HG02852 (cell line): ENCODE measurements around the gene CAMTA1.

Source experiments
- ATAC-seq: cut with Tn5 transposase; IDR thresholded peaks from one replicate; pipeline ENCODE4 v1.9.1; 2021; ENCODE audit warnings: mild to moderate bottlenecking, moderate library complexity; ENCODE audit not compliant: unreplicated experiment

CAMTA1 gene

DNA sequence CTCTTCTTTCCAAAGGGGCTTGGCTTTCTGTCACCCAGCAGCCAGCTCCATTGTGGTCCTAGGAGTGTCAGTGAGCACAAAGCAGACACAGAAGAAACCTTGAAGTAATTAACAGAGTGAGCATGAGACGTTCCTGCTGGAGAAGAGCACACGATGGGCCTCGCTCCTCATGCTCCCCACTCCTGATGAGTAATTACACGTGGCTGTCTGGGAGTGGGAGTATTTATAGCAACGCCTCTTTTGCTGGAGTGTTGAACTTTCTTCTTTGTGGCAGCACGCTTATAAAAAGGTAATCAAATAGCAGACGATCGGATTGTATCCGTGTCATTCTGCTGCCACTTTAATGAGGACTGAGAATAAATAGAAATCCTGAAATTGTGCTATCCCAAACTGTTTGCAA is 185.8 kb downstream of the CAMTA1 start:
- no peak for ATAC-seq

DNA sequence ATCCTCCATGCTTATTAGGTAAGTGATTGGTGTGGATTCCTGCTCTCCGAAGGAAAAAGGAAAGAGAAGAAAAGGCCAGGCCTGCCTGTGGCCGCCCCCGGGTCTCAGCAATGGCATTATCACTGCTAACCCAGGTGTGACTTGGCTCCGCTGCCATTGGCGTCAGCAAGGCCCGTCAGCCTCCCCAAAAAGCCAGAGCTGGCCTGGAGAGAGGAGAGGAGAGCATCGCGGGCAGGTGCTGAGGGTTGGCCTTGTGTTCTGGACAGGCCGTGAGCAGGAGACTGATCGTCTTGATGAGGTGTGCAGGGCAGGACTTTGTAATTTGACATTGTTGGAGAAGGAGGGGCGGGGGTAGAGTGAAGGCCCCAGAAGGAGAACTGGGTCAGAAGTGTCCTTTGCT is 186.4 kb downstream of the CAMTA1 start:
- no peak for ATAC-seq

DNA sequence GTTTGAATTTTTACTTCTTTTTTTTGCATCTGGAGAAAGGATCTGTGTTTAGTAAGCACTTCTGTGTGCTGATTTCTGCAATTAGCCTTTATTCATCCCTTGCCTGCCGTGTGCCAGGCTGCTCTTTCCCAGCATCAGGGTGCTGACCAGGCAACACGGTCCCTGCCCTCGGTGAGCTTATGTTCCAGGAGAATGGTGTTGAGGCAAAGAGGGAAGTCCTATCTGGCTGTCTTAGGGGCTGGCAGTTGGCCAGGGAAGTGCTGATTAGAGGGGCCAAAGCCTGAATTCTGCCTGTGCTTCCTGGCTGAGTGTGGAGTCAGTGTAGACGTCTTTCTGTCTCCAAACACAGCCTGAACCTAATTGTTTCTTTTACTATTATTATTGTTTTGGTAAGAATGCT is 187.1 kb downstream of the CAMTA1 start:
- no peak for ATAC-seq

DNA sequence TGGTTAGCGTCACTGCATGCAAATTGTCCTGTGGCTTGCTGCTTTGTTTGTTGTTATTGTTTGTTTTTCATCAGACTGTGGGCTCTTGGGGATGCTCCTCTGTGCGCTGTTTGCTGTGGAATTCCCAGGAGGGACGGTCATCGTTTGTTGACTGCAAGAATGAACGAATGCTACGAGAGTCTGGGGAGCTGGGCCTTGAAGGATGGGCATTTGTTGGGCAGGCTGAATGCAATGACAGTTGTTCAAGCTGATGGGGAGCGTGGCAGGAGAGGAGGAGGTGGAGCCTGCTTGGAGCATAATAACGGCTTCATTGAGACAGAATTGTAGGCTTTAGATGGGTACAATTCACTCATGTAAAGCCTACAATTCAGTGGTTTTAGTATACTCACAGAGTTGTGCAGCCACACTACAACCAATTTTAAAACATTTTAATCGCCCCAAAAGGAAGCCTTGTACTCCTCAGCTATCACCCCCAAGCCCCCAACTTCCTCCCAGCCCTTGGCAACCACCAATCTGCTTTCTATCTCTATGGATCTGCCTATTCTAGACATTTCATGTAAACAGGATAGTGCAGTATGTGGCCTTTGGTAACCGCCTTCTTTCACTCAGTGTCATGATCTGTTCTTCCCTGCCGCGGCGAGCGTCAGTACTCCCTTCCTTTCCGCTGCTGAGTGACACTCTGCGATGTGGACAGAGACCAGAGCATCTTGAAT is 190.2 kb downstream of the CAMTA1 start:
- ATAC-seq, result no peak

- ATAC-seq, result no peak
These were observed 190.8 kb downstream of the CAMTA1 start for GRCh38 chr1:6976044-6976375.

DNA sequence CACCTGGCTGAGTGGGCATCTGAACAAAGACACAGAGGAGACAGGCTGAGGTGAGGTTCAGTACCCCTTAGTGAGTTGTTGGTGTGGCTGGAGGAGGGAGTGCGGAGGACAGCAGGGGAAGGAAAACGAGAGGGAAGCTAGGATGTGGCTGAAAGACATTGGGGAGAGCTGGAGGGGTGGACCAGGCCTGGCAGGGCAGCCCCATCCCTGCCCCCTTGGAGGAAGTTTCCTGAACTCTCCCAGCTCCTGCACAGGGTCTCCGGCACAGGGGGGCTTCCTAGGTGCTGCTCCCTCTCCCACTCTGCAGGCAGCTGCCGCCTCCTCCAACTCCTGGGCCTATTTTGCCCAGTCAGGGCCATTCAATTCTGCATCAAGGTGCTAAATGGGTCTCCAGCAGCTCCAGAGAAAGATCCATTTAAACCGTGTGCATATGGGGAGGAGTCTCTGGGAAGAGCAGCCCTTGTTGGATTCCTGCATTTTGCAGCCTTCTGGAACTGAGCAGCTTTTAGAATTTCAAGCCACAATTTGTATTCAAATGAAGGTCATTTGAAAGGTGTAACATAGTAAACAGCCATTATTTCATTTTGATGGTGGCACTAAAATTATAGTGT is 193.9 kb downstream of the CAMTA1 start:
- ATAC-seq, result no peak

- no peak for ATAC-seq
These were observed 196.3 kb downstream of the CAMTA1 start for GRCh38 chr1:6981595-6981994.

DNA sequence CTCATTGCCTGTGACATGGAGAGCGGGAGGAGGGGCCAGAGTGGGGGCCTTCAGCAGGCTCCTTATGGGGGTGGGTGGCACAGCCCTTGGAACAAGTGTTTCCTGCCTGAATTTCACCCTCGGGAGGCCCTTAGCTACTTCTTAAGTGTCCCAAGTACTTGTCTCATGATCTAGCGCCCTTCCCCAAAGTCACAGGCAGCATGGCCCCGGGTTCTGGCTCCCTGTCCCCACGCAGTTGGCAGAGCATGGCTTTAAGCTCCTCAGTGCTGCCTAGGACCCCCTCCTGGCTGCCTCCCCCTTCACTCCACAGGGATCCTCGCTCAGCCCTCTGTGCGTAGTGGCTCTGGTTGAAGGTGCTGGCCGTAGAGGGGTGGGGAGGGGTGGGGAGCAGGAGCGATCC is 197.2 kb downstream of the CAMTA1 start:
- no peak for ATAC-seq

DNA sequence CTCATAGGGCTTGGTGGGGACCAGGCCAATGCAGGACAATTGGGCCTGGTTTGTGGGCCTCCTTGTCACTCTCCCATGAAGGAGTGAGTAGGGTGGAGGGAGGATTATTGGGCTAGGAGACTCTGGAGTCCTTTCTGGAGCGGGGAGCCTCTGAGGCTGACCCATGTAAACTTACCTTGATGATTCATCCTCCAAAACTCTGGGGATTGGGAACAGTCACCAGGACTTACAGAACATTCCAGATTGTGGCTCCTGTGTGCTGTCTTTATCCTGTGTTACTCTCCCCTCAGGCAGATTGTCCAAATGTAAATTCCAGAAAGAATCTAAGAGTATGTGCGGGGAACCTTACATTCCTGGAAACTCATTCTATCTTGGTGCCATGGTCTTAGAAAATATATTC is 197.6 kb downstream of the CAMTA1 start:
- no peak for ATAC-seq

- no peak for ATAC-seq
These were observed 199.3 kb downstream of the CAMTA1 start for GRCh38 chr1:6984536-6984935.

DNA sequence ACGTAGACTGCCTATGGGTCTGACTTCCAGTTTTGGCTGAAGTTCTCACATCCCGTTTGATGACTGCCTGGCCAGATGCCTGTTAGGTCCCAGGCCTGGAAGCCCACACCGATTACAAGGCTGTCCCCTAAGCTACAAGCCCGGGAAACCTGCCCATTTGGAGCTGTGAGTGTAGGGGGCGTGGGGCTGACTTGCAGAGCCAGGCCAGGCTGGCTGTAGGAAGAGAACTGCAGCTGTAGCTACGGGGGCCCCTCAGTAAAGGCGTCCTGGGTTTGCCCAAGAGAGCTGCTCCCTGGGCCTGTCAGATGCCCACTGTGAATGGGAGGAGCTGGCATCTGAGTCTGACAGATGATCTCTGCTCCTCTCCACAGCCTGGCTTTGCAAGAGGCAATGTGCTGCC is 199.7 kb downstream of the CAMTA1 start:
- no peak for ATAC-seq

- ATAC-seq, result no peak
These were observed 200.5 kb downstream of the CAMTA1 start for GRCh38 chr1:6985549-6986276.

DNA sequence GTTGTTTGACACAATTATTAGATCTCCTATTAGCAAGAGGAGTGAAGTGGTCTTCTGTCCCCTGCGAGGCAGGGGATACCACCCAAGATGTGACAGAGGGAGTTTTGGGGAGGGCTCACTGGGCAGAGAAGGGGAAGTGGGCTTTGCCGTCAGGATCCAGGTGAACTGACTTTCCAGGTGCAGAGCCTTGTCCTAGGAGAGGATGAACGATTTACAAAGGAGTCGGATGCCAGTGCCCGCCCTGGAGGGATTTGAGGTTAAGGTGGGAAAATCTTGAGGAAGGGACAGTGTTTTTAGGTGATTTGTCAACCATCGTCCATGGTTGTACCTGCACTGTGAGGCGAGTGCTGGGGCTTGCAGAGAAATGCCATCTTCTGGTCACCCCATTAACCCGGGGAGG is 201.0 kb downstream of the CAMTA1 start:
- ATAC-seq, result no peak

- ATAC-seq, result no peak
These were observed 202.7 kb downstream of the CAMTA1 start for GRCh38 chr1:6987940-6988339.

DNA sequence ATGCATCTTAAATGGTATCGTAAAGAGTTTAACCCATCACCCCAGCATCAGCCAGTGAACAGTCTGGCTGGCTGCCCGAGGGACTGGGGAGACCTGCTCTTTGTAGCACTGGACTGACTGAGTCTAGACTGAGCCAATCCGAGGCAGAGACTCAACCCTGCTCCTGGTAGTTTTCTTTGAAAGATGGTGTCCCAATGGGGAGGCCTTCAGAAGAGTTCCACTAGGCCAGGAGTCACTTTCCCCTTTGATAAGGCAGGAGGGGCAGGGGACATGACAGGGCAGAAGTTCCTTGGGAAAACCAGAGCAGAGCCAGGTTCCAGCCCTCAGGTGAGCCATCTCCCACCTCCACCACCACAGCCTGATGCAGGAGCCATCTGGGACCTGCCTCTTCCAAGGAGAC is 203.5 kb downstream of the CAMTA1 start:
- ATAC-seq, result no peak

- ATAC-seq, result no peak
These were observed 204.2 kb downstream of the CAMTA1 start for GRCh38 chr1:6989212-6990159.

DNA sequence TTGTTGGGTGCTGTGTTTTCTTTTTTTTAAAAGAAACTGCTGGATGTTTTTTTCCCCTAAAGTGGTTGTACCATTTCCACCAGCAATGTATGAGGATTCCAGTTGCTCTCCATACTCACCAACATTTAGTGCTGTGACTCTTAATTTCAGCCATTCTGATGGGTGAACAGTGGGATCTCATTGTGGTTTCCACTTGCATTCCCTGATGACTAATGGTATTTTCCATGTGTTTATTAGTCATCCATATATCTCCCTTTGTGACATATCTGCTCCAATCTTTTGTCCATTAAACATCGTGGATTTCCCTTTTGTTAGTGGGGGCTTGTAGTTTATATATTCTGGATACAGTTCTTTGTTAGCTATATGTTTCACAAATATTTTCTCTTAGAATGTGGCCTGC is 206.0 kb downstream of the CAMTA1 start:
- ATAC-seq, result no peak

DNA sequence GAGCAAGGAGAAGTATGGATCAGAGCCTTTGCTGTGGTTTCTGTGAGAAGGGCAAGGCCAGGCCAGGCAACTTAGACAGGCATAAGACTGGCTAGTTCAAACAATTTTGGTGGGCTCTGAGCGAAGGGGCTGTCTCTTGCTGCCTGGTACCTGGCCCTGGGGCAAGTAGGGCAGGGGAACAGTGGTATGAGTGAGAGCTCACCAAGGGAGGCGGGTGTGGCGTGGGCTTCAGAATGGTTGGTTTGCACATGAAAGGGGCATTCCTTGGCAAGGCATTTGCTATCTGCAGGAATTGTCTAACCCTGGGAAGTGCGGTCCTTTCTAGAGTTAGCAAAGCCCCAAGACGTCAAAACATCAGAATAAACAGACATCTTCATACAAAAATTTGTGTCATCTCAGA is 210.5 kb downstream of the CAMTA1 start:
- no peak for ATAC-seq

- ATAC-seq, result no peak
These were observed 211.1 kb downstream of the CAMTA1 start for GRCh38 chr1:6996371-6996770.

GRCh38 chr1:6996866-6997265 is 211.6 kb downstream of the CAMTA1 start:
- no peak for ATAC-seq

DNA sequence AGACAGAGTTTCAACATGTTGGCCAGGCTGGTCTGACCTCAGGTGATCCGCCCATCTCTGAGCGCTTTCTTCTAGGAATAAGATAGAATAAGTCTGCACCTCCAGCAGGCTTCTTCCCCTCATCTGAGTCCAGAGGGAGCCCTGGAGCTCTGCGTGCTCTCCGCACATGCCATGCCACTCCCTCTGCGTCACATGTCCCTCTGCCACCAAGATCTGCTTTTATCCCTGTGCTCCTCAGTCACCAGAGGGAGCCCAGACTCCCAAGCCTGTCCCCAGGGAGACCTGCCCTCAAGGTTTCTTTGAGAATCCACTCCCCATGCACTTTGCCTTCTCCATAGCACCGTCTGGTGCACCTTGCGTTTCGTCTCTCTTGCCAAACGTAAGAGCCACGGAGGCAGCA is 213.0 kb downstream of the CAMTA1 start:
- no peak for ATAC-seq
